Bronchial epithelial cell (primary cell): ENCODE data around the gene RIMS3. TPM values are rescaled to one million over a fixed set of nuclear protein-coding genes. Genes with fewer than 3 reads are reported as not detected.
A peak's percentile ranks its signal among the peaks of the same experiment; 100 is the strongest.

Source experiments
- DNase-seq: peaks from one replicate; pipeline ENCODE4 v3.0.0-alpha.2; 2010; ENCODE audit warnings: low read depth
- FAIRE-seq: peaks from 2 replicates; lab custom pipeline; 2011; peaks lifted over from hg19 to GRCh38; lab: Jason Lieb, UNC
- H3K27me3 ChIP-seq: 2 replicates; pipeline ENCODE4 v1.5.1; 2011; ENCODE audit warnings: low read length; ENCODE audit not compliant: control insufficient read depth, insufficient read depth
- H3K36me3 ChIP-seq: 2 replicates; pipeline ENCODE4 v1.5.1; 2011; ENCODE audit warnings: low read length; ENCODE audit not compliant: control insufficient read depth, insufficient read depth
- H3K4me3 ChIP-seq: 2 replicates; pipeline ENCODE4 v1.5.1; 2011; ENCODE audit warnings: mild to moderate bottlenecking, low read depth, low read length, control low read depth
- CTCF ChIP-seq: IDR thresholded peaks from 2 replicates; pipeline ENCODE4 v1.5.1; 2011; ENCODE audit warnings: mild to moderate bottlenecking, moderate library complexity, low read length, control low read depth, inconsistent platforms; ENCODE audit not compliant: insufficient read depth, severe bottlenecking
- total RNA-seq: library from RNA; depleted of rRNA; stranded (reverse); fragments of >200 nt; gene quantifications from 2 replicates; pipeline ENCODE4 v1.2.1, GENCODE V29; 2014

RIMS3 gene
- total RNA-seq, 1 donor from 2014 or later = 0.26 TPM

- FAIRE-seq (peak; percentile 95), DNase-seq (peak; percentile 53)
- Histone ChIP-seq H3K27me3 (no peaks in the 10 kb centered on the region), H3K4me3 (no peak overlapping the region), H3K36me3 (no peaks in the 10 kb centered on the region)
- peak; percentile 91 for TF ChIP-seq CTCF
Observed at GRCh38 chr1:40612345-40612831, 53.1 kb downstream of the RIMS3 start.

GRCh38 chr1:40610156-40610555 lies 55.3 kb downstream of the RIMS3 start:
- no peak for DNase-seq

GRCh38 chr1:40607921-40608320 lies 57.6 kb downstream of the RIMS3 start:
- H3K4me3 ChIP-seq = no peak overlapping the region
- TF ChIP-seq CTCF = no peak
- FAIRE-seq (no peak), DNase-seq (peak; percentile 28)
- H3K27me3 ChIP-seq = no peaks in the 10 kb centered on the region
- H3K36me3 ChIP-seq = no peaks in the 10 kb centered on the region

More at GRCh38 chr1:40610156-40610555, 55.3 kb downstream of the RIMS3 start:
- FAIRE-seq = no peak
- Histone ChIP-seq H3K4me3 (no peak overlapping the region), H3K27me3 (no peaks in the 10 kb centered on the region), H3K36me3 (no peaks in the 10 kb centered on the region)
- no peak for TF ChIP-seq CTCF

GRCh38 chr1:40606978-40607377 lies 58.5 kb downstream of the RIMS3 start:
- Histone ChIP-seq H3K4me3 (no peak overlapping the region), H3K36me3 (no peaks in the 10 kb centered on the region), H3K27me3 (no peaks in the 10 kb centered on the region)
- DNase-seq (no peak), FAIRE-seq (no peak)
- TF ChIP-seq CTCF = no peak

GRCh38 chr1:40606194-40606593 lies 59.3 kb downstream of the RIMS3 start:
- no peak for TF ChIP-seq CTCF
- H3K4me3 ChIP-seq = no peak overlapping the region
- no peak for FAIRE-seq

GRCh38 chr1:40599926-40600325 lies 65.6 kb downstream of the RIMS3 start:
- no peaks in the 10 kb centered on the region for H3K36me3 ChIP-seq
- DNase-seq = no peak
- no peak for TF ChIP-seq CTCF

More at GRCh38 chr1:40606194-40606593, 59.3 kb downstream of the RIMS3 start:
- Histone ChIP-seq H3K36me3 (no peaks in the 10 kb centered on the region), H3K27me3 (no peaks in the 10 kb centered on the region)
- DNase-seq = no peak

More at GRCh38 chr1:40599926-40600325, 65.6 kb downstream of the RIMS3 start:
- Histone ChIP-seq H3K4me3 (no peak overlapping the region), H3K27me3 (no peaks in the 10 kb centered on the region)
- FAIRE-seq = no peak
